H1 (cell line): Measurements from ENCODE around the gene SPDYE2. TPM values are rescaled to one million over a fixed set of nuclear protein-coding genes. Genes with fewer than 3 reads are reported as not detected.
"Not testable (repeated sequence)": the region's sequence is repeated elsewhere in the genome, so short reads cannot be mapped to it uniquely, and the experiment has no call there.

Experiments used
- CTCF ChIA-PET: fragments of 300-600 bp; sonication (Branson Sonifier 250); formaldehyde crosslinking; loops from one replicate; lab custom pipeline; 2021; ENCODE audit not compliant: partially characterized antibody; lab: Charles Lee
- POLR2A ChIA-PET: fragments of 300-600 bp; sonication (Branson Sonifier 250); formaldehyde crosslinking; loops from one replicate; lab custom pipeline; 2021; ENCODE audit warnings: inconsistent platforms; ENCODE audit not compliant: partially characterized antibody; lab: Charles Lee
- DNase-seq, 2 experiments: peaks; one replicate each; pipeline versions ENCODE4 v3.0.0 to v3.0.0-alpha.2; 2010 to 2022; ENCODE audit warnings: low spot score in 2 of 2, low read depth in 1 of 2, mixed read lengths in 1 of 2
- FAIRE-seq: peaks from 2 replicates; lab custom pipeline; 2011; peaks lifted over from hg19 to GRCh38; lab: Jason Lieb, UNC
- H2AFZ ChIP-seq: 2 replicates; pipeline ENCODE4 v1.8.1; 2012; ENCODE audit warnings: low read length, inconsistent platforms
- H2AK5ac ChIP-seq: 2 replicates; pipeline ENCODE4 v1.6.1; 2013; ENCODE audit warnings: low read depth, low read length
- H2BK120ac ChIP-seq: replicated peaks from 2 replicates; pipeline ENCODE3; 2013; ENCODE audit warnings: low read depth, low read length, inconsistent platforms
- H2BK12ac ChIP-seq: 2 replicates; pipeline ENCODE4 v1.6.1; 2013; ENCODE audit warnings: low read depth, low read length
- H2BK15ac ChIP-seq: 2 replicates; pipeline ENCODE4 v1.6.1; 2013; ENCODE audit warnings: low read length
- H2BK20ac ChIP-seq: 2 replicates; pipeline ENCODE4 v1.6.1; 2013; ENCODE audit warnings: low read length
- H2BK5ac ChIP-seq: 2 replicates; pipeline ENCODE4 v1.6.1; 2013; ENCODE audit warnings: low read depth, low read length
- H3K14ac ChIP-seq: 2 replicates; pipeline ENCODE4 v1.6.1; 2013; ENCODE audit warnings: inconsistent platforms; ENCODE audit not compliant: insufficient read length
- H3K18ac ChIP-seq: 2 replicates; pipeline ENCODE4 v1.6.1; 2013; ENCODE audit warnings: low read length; ENCODE audit errors: extremely low read depth
- H3K23ac ChIP-seq: 2 replicates; pipeline ENCODE4 v1.6.1; 2013; ENCODE audit warnings: inconsistent platforms; ENCODE audit not compliant: insufficient read length
- H3K23me2 ChIP-seq: 2 replicates; pipeline ENCODE4 v1.6.1; 2013; ENCODE audit warnings: low read depth, low read length
- H3K27ac ChIP-seq: 2 replicates; pipeline ENCODE4 v1.6.1; 2011; ENCODE audit warnings: low read depth, low read length, inconsistent platforms
- H3K27me3 ChIP-seq, 4 experiments: replicated peaks in 1 of 4; 1 replicate in 1 of 4; 2 replicates in 3 of 4; pipeline versions ENCODE4 v1.6.1 to v1.8.1; 2011 to 2013; ENCODE audit warnings: low read length in 3 of 4, mild to moderate bottlenecking in 3 of 4, inconsistent platforms in 2 of 4, mixed read lengths in 2 of 4, moderate library complexity in 1 of 4; ENCODE audit not compliant: control insufficient read depth in 3 of 4, insufficient read depth in 3 of 4; ENCODE audit errors: extremely low read depth in 1 of 4
- H3K36me3 ChIP-seq, 4 experiments: 2 replicates each; pipeline versions ENCODE4 v1.6.1 to v1.8.1; 2011 to 2013; ENCODE audit warnings: mild to moderate bottlenecking in 4 of 4, low read length in 3 of 4, moderate library complexity in 2 of 4, control low read depth in 1 of 4, inconsistent platforms in 1 of 4; ENCODE audit not compliant: insufficient read depth in 4 of 4, control insufficient read depth in 2 of 4
- H3K4ac ChIP-seq: replicated peaks from 2 replicates; pipeline ENCODE3; 2013; ENCODE audit warnings: low read length, low read depth, mixed read lengths, inconsistent platforms; ENCODE audit not compliant: insufficient read length
- H3K4me1 ChIP-seq, 4 experiments: replicated peaks in 1 of 4; 1 replicate in 1 of 4; 2 replicates in 3 of 4; pipeline versions ENCODE4 v1.6.1 to v1.8.1; 2011 to 2013; ENCODE audit warnings: low read length in 3 of 4, inconsistent platforms in 2 of 4, mixed read lengths in 1 of 4; ENCODE audit not compliant: insufficient read depth in 4 of 4, control insufficient read depth in 3 of 4
- H3K4me2 ChIP-seq, 2 experiments: 2 replicates each; pipeline versions ENCODE4 v1.6.1 to v1.8.1; 2011 to 2013; ENCODE audit warnings: low read depth in 2 of 2, low read length in 2 of 2, control low read depth in 1 of 2, inconsistent platforms in 1 of 2, mild to moderate bottlenecking in 1 of 2; ENCODE audit not compliant: insufficient read depth in 1 of 2
- H3K4me3 ChIP-seq, 4 experiments: fragments of 200-600, 300-600 bp in 1 of 4; sonication (generic), shearing (Covaris generic), sonication (Bioruptor Twin) in 1 of 4; 2 replicates each; pipeline versions ENCODE4 v1.5.1 to v1.8.1; 2011 to 2016; ENCODE audit warnings: low read length in 4 of 4, low read depth in 3 of 4, control low read depth in 2 of 4, inconsistent platforms in 2 of 4, mild to moderate bottlenecking in 2 of 4, mixed read lengths in 1 of 4, moderate library complexity in 1 of 4; ENCODE audit not compliant: insufficient read depth in 2 of 4; ENCODE audit errors: extremely low read depth in 1 of 4
- H3K56ac ChIP-seq: replicated peaks from 2 replicates; pipeline ENCODE3; 2013; ENCODE audit warnings: low read depth, mild to moderate bottlenecking, mixed read lengths, low read length, inconsistent platforms; ENCODE audit not compliant: insufficient read length
- H3K79me1 ChIP-seq: 2 replicates; pipeline ENCODE4 v1.6.1; 2013; ENCODE audit warnings: low read depth, low read length, control low read depth
- H3K79me2 ChIP-seq, 2 experiments: 2 replicates each; pipeline versions ENCODE4 v1.6.1 to v1.8.1; 2012 to 2013; ENCODE audit warnings: low read length in 2 of 2, mild to moderate bottlenecking in 2 of 2, inconsistent platforms in 1 of 2; ENCODE audit not compliant: insufficient read depth in 2 of 2, control insufficient read depth in 1 of 2
- H3K9ac ChIP-seq, 4 experiments: replicated peaks in 1 of 4; 1 replicate in 1 of 4; 2 replicates in 3 of 4; pipeline versions ENCODE4 v1.6.1 to v1.8.1; 2011 to 2013; ENCODE audit warnings: low read depth in 3 of 4, low read length in 3 of 4, control low read depth in 2 of 4, mild to moderate bottlenecking in 2 of 4, moderate library complexity in 2 of 4, inconsistent platforms in 1 of 4; ENCODE audit errors: extremely low read depth in 1 of 4
- H3K9me3 ChIP-seq, 2 experiments: 2 replicates each; pipeline versions ENCODE4 v1.6.1 to v1.8.1; 2012 to 2013; ENCODE audit warnings: mild to moderate bottlenecking in 2 of 2, moderate library complexity in 2 of 2, control low read depth in 1 of 2, inconsistent platforms in 1 of 2, low read depth in 1 of 2, low read length in 1 of 2, mixed read lengths in 1 of 2; ENCODE audit not compliant: insufficient read depth in 2 of 2
- H4K20me1 ChIP-seq, 2 experiments: replicated peaks in 1 of 2; 2 replicates each; pipeline versions ENCODE3 to v1.8.1; 2011 to 2013; ENCODE audit warnings: inconsistent platforms in 2 of 2, low read length in 2 of 2, mild to moderate bottlenecking in 1 of 2; ENCODE audit not compliant: insufficient read depth in 2 of 2, control insufficient read depth in 1 of 2
- H4K5ac ChIP-seq: 2 replicates; pipeline ENCODE4 v1.6.1; 2013; ENCODE audit warnings: low read length, low read depth, mixed read lengths, inconsistent platforms; ENCODE audit not compliant: insufficient read length
- H4K8ac ChIP-seq: 2 replicates; pipeline ENCODE4 v1.8.0; 2013; ENCODE audit warnings: mild to moderate bottlenecking, moderate library complexity, low read length, inconsistent platforms; ENCODE audit not compliant: insufficient read depth; ENCODE audit errors: extremely low read depth
- H4K91ac ChIP-seq: replicated peaks from 2 replicates; pipeline ENCODE3; 2013; ENCODE audit warnings: low read length, mixed read lengths, inconsistent platforms; ENCODE audit not compliant: insufficient read length
- WGBS, 2 experiments: shearing (Covaris generic) in 1 of 2; methylation state at CpG; one replicate each; pipeline versions ENCODE4 v1.1.6 to v1.1.7; 2013 to 2015; ENCODE audit warnings: low lambda C conversion rate in 2 of 2, mixed read lengths in 2 of 2, inconsistent platforms in 1 of 2, low coverage in 1 of 2, missing lambda C conversion rate in 1 of 2; ENCODE audit not compliant: insufficient replicate concordance in 2 of 2, insufficient coverage in 1 of 2, insufficient read length in 1 of 2; ENCODE audit errors: extremely low coverage in 1 of 2, missing lambda C conversion rate in 1 of 2; 5-methylcytosine and 5-hydroxymethylcytosine counted together
- polyA plus RNA-seq, 7 experiments: library from polyadenylated mRNA; depleted of rRNA in 3 of 7; stranded (reverse) in 5 of 7; unstranded in 2 of 7; fragments of >200 nt in 5 of 7; fragments of 200-250 nt in 2 of 7; gene quantifications; 1 replicate in 5 of 7; 2 replicates in 1 of 7; 4 replicates in 1 of 7; pipeline versions ENCODE4 v1.2.1 to v1.2.3, GENCODE V29; 2011 to 2013; ENCODE audit warnings: missing spikeins in 2 of 7, mixed read lengths in 2 of 7
- total RNA-seq: library from RNA; stranded (reverse); fragmentation: NEBNext Ultra II Directional; extraction: Animal tissue kit (Norgen Biotek cat#: 25700); gene quantifications from 2 replicates; pipeline ENCODE4 v1.2.1, GENCODE V29; 2021

Gene SPDYE2
- total and polyA plus RNA-seq, 2 of the 8 experiments (the other 6 are each of a cell fraction or from before 2014, with no cell fraction given): not detected

GRCh38 chr7:102511860-102512522 lies 39.0 kb upstream of the SPDYE2 start:
- H3K27ac ChIP-seq, H4K8ac ChIP-seq, DNase-seq, H3K56ac ChIP-seq, H3K4ac ChIP-seq, H2AK5ac ChIP-seq, FAIRE-seq, H2AFZ ChIP-seq, CTCF ChIA-PET, H2BK15ac ChIP-seq, H3K23ac ChIP-seq, H3K79me1 ChIP-seq, H3K4me1 ChIP-seq, H4K20me1 ChIP-seq, H4K91ac ChIP-seq, H2BK12ac ChIP-seq, POLR2A ChIA-PET, H2BK20ac ChIP-seq, H3K36me3 ChIP-seq, H3K27me3 ChIP-seq, H2BK120ac ChIP-seq, H4K5ac ChIP-seq, H3K18ac ChIP-seq, H3K9me3 ChIP-seq, H3K4me2 ChIP-seq, H3K23me2 ChIP-seq, H3K14ac ChIP-seq, H2BK5ac ChIP-seq, H3K9ac ChIP-seq, H3K79me2 ChIP-seq: not testable (repeated sequence)
- no CpG with 5 or more reads among the region's 30 CpGs for WGBS, 2 experiments
- H3K4me3 ChIP-seq: peak overlapping the region in 1 of 4 experiments; percentile 49; a peak in 1 of 8 replicates
